GM19324 (cell line): ENCODE measurements around the gene SFXN4.
"Not testable (repeated sequence)": the region's sequence is repeated elsewhere in the genome, so short reads cannot be mapped to it uniquely, and the experiment has no call there.

Experiments
- ATAC-seq: cut with Tn5 transposase; IDR thresholded peaks from one replicate; pipeline ENCODE4 v1.9.1; 2021; ENCODE audit warnings: mild to moderate bottlenecking, moderate library complexity; ENCODE audit not compliant: unreplicated experiment, low FRiP score

The SFXN4 gene

GRCh38 chr10:119149157-119149556 is 16.4 kb downstream of the SFXN4 start:
- no peak for ATAC-seq

- ATAC-seq, result no peak
Observed at GRCh38 chr10:119143657-119144056, 21.9 kb downstream of the SFXN4 start.

DNA sequence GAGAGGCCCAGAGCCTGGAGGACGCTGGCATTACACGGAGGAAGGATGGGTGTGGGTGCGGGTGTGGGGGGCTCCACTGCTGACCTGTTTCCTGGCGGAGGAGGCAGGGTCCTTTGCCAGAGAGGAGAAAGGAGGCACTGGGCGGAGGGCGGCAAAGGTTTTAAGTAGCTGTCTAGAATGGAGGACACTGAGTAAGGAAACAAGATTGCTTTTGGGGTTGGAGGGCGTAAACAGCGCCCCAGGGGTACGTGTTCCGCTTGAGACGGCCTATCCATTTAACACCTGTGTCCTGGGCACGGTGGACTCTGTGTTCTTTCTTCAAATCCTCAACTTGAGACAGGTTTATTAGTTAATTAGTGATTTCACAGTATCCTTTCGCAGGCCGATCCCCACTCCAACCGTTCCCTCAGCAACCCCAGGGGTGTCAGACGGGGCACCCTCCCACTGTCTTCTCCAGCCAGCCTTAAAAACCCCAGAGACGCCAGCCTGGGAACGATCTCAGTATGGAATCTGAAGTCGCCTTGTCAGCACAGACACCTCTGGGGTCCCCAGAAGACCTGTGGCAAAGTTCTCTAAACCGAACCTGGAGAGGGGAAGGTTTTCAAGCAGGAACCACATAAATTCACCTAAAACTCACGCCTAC is 24.8 kb downstream of the SFXN4 start:
- ATAC-seq, result no peak

- no peak for ATAC-seq
Observed at GRCh38 chr10:119139464-119140067, 25.9 kb downstream of the SFXN4 start.

DNA sequence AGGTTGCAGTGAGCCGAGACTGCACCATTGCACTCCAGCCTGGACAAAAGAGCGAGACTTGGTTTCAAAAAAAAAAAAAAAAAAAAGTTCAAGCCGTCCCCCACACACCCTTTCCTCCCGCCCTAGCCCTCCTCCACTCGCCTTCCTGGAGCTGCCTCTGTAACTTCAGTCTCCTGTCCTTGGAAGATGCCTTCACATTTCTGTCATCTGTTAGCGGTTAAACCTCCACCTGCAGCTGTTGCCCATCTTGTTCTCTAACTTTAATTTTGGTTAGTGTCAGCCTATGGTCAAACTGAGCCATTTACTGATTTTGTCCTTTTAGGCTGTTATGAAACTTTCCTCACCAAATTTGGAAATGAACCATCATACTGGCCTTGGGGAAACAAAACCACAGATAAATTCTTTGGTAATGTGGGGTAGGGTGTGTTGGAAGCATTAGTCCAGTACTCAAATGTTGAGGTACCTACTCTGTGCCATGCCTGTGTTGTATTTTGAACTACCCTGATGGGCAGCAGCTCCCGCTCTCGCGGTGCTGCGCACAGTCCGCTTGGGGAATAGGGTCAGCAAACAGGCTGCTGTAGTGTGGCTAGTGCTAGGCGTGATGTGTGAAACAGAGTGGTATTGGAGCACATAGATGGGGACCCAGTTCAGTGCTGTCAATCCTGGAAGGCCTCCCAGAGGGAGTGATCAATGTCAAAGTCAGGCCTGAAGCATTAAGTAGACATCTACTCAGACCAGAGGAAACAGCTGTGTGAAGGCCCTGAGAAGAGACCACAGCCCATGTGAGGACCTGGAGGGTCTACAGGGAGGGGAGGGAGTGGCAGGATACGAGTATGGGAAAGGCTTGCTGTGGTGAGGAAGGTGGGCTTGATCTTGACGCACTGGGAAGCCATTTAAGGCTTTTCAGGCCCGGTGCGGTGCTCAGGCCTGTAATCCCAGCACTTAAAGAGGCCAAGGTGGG is 26.9 kb downstream of the SFXN4 start:
- no peak for ATAC-seq

GRCh38 chr10:119137878-119138277 is 27.6 kb downstream of the SFXN4 start:
- not testable (repeated sequence) for ATAC-seq

DNA sequence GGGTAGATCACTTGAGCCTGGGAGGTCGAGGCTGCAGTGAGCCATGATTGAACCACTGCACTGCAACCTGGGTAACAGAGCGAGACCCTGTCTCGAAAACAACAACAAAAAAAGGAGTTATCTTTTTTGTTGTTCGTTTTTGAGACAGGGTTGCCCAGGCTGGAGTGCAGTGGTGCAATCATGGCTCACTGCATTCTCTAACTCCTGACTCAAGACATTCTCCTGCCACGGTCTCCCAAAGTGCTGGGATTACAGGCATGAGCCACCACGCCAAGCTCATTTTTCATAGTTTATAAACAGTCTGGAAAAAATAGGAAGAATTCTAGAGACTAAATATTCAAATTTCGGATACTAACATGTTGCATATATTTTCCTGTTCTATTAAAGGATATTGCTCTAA is 29.4 kb downstream of the SFXN4 start:
- no peak for ATAC-seq

DNA sequence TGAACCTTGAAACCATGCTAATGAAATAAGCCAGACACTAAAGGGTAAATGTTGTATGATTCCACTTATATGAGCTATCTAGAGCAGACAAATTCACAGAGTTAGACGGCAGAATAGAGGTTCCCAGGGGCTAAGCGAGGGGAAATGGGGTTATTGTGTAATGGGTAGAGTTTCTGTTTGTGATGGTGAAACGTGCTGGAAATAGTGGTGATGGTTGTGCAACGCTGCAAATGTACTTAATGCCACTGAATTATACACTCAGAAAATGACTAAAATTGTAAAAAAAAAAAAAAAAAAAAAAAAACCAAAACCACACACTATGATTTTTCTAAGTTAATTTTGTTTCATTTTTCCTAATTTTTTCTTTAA is 30.0 kb downstream of the SFXN4 start:
- ATAC-seq, result no peak

DNA sequence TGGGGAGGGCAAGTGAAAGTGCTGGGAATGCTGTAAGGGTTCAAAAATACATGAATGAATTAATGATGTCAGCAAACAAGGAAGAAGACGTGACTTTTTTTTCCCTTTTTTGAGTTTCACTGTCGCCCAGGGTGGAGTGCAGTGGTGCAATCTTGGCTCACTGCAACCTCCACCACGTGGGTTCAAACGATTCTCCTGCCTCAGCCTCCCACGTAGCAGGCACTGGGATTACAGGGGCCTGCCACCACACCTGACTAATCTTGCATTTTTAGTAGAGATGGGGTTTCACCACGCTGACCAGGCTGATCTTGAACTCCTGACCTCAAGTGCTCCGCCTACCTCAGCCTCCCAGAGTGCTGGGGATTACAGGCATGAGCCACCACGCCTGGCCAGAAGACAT is 31.6 kb downstream of the SFXN4 start:
- no peak for ATAC-seq

GRCh38 chr10:119132521-119133345 is 32.8 kb downstream of the SFXN4 start:
- no peak for ATAC-seq

- peak; percentile 55 for ATAC-seq
Observed at GRCh38 chr10:119131512-119132240, 33.8 kb downstream of the SFXN4 start.

DNA sequence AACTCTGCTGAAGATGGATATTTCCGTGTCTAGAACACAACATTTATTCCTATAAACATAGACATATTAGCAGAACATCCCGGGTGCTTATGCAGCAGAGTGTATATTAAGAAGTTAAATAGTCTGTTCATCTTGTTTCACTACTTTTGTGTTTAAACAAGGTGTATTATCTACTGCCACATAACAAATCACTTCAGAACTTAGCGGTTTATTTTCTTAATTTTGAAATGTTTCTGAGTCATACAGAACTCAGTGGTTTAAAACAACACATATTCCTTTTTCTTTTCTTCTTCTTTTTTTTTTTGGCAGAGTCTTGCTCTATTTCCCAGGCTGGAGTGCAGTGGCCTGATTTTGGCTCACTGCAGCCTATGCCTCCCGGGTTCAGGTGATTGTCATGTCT is 35.8 kb downstream of the SFXN4 start:
- ATAC-seq, result no peak

DNA sequence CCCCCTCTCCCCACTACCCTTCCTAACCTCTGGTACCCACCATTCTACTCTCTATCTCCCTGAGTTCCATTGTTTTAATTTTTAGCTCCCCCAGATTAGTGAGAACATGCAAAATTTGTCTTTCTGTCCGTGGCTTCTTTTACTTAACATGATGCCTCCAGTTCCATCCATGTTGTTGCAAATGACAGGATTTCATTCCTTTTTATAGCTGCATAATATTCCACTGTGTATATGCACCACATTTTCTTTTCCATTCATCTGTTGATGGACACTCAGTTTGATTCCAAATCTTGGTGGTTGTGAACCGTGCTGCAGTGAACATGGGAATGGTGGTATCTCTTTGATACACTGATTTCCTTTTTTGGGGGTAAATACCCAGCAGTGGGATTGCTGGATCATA is 39.6 kb downstream of the SFXN4 start:
- no peak for ATAC-seq

DNA sequence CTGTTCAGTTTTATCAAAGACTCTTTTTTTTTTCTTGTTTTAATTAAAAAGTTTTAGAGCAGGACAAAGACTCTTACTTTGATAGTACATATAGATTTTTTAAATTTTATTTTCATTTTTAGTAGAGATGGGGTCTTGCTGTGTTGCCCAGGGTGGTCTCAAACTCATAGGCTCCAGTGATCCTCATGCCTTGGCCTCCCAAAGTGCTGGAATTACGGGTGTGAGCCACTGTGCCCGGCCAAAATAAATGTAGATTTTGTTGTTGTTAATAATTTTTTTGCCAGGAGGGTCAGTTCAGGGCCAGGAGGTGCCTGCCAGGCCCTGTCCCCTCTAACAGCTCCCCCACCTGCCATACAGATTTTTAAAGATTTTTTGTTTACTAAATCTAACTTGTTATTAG is 44.6 kb downstream of the SFXN4 start:
- ATAC-seq, result no peak

DNA sequence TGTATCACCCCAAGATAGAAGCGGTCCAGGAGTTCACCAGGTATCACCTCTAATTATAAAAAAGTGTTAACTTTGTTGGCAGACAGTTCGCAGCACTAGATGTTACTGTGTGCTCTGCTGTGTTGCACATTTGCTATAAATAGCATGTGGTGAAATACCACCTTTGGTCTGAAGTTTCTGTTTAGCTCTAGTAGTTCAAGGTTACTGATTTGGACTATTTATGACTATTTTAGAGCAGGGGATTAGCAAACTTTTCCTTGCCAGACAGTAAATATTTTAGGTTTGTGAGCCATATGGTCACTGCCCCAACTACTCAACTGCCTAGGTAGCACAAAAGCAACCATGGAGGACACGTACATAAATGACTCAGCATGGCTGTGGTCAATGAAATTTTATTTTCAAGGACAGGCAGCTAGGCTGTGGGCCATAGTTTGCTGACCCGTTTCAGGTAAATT is 45.1 kb downstream of the SFXN4 start:
- peak; percentile 91 for ATAC-seq

DNA sequence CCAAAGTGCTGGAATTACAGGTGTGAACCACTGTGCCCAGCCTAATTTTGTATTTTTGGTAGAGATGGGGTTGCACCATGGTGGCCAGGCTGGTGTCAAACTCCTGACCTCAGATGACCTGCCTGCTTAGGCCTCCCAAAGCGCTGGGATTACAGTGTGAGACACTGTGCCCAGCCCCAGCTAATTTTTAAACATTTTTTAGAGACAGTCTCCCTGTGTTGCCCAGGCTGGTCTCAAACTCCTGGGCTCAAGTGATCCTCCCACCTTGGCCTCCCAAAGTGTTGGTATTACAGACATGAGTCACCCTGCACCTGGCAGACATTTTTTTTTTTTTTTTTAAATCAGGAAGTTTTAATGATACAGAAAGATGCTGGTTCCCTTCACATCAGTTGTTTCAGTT is 46.1 kb downstream of the SFXN4 start:
- no peak for ATAC-seq

- ATAC-seq, result no peak
Observed at GRCh38 chr10:119118231-119118630, 47.3 kb downstream of the SFXN4 start.

DNA sequence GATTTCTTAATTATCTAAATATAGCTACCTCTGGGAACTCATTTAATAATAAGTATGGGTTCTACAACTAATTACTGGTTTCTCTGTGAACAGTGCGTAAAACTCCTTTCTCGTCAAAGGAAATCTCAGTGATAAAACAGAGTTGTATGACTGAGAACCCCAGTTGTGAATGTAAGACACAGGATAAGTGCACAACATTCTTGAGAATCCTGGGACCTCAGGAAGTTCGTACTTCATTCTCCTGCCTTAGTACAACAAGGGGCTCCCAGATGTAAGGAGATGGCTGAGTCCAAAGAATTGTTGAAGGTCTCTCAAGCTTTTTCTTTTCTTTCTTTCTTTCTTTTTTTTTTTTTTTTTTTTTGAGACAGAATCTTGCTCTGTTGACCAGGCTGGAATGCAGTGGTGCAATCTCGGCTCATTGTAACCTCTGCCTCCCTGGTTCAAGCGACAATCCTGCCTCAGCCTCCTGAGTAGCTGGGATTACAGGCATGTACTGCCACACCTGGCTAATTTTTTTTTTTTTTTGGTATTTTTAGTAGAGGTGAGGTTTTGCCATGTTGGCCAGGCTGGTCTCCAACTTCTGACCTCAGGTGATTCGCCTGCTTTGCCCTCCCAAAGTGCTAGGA is 49.1 kb downstream of the SFXN4 start:
- no peak for ATAC-seq

DNA sequence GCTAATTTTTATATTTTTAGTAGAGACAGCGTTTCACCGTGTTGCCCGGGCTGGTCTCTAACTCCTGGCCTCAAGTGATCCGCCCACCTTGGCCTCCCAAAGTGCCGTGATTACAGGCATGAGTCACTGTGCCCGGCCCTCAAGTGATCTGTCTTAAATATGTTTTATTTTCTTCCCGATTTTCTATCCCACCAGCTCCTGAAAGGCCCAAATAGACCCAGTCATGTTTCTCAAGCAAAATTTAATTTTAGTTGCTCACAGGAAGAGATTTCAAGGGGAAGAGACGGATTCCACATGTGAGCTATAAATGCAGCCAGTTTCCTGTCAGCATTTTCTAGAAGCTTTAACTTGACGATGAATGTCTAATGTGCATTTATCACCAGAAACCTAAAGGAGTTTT is 49.6 kb downstream of the SFXN4 start:
- ATAC-seq, result no peak
